HEK293T (cell line): ENCODE data around the gene FLCN.

Source experiments
- CTCF ChIA-PET: fragments of 350-600 bp; formaldehyde crosslinking; extraction: SDS; loops from one replicate; lab custom pipeline; 2021; ENCODE audit warnings: antibody characterized with exemption, inconsistent platforms; lab: Yijun Ruan, JAX
- POLR2A ChIA-PET: fragments of 350-600 bp; formaldehyde crosslinking; extraction: SDS; loops from one replicate; lab custom pipeline; 2020; ENCODE audit warnings: antibody characterized with exemption, inconsistent platforms; lab: Yijun Ruan, JAX
- DNase-seq: peaks from one replicate; pipeline ENCODE4 v3.0.0; 2012; ENCODE audit warnings: mixed read lengths; ENCODE audit errors: extremely low spot score
- ARNT ChIP-seq: fragments of 450-650 bp; IDR thresholded peaks from 2 replicates; pipeline ENCODE4 v1.6.1; 2017; ENCODE audit warnings: mild to moderate bottlenecking
- BHLHE40 ChIP-seq: fragments of 450-650 bp; IDR thresholded peaks from 2 replicates; pipeline ENCODE4 v1.6.1; 2016; ENCODE audit warnings: mild to moderate bottlenecking, moderate library complexity, borderline replicate concordance
- CTBP1 ChIP-seq: fragments of 450-650 bp; IDR thresholded peaks from 2 replicates; pipeline ENCODE4 v1.6.1; 2016; ENCODE audit warnings: borderline replicate concordance
- ELF4 ChIP-seq: fragments of 450-650 bp; IDR thresholded peaks from 2 replicates; pipeline ENCODE4 v1.6.1; 2017; ENCODE audit warnings: antibody characterized with exemption
- FOXA1 ChIP-seq: fragments of 450-650 bp; IDR thresholded peaks from 2 replicates; pipeline ENCODE4 v1.6.1; 2016; ENCODE audit warnings: mild to moderate bottlenecking
- FOXK2 ChIP-seq: fragments of 450-650 bp; IDR thresholded peaks from 2 replicates; pipeline ENCODE4 v1.6.1; 2016; ENCODE audit warnings: mild to moderate bottlenecking
- FOXM1 ChIP-seq: fragments of 450-650 bp; IDR thresholded peaks from 2 replicates; pipeline ENCODE4 v1.6.1; 2017; ENCODE audit warnings: mild to moderate bottlenecking, borderline replicate concordance
- HDGF ChIP-seq: fragments of 450-650 bp; IDR thresholded peaks from 2 replicates; pipeline ENCODE4 v1.6.1; 2017; ENCODE audit warnings: antibody characterized with exemption, borderline replicate concordance
- L3MBTL2 ChIP-seq: fragments of 450-650 bp; conservative IDR thresholded peaks from 2 replicates; pipeline ENCODE4 v1.6.1; 2016; ENCODE audit warnings: mild to moderate bottlenecking
- LEF1 ChIP-seq: fragments of 450-650 bp; IDR thresholded peaks from 2 replicates; pipeline ENCODE4 v1.6.1; 2017; ENCODE audit warnings: mild to moderate bottlenecking, borderline replicate concordance
- NFRKB ChIP-seq: fragments of 450-650 bp; IDR thresholded peaks from 2 replicates; pipeline ENCODE4 v1.6.1; 2016; ENCODE audit warnings: mild to moderate bottlenecking, moderate library complexity
- PKNOX1 ChIP-seq: fragments of 450-650 bp; IDR thresholded peaks from 2 replicates; pipeline ENCODE4 v1.6.1; 2016
- SP1 ChIP-seq: fragments of 450-650 bp; IDR thresholded peaks from 2 replicates; pipeline ENCODE4 v1.6.1; 2017
- SUZ12 ChIP-seq: fragments of 450-650 bp; IDR thresholded peaks from 2 replicates; pipeline ENCODE4 v1.6.1; 2016; ENCODE audit warnings: mild to moderate bottlenecking
- TARDBP ChIP-seq: fragments of 450-650 bp; IDR thresholded peaks from 2 replicates; pipeline ENCODE4 v1.6.1; 2016
- ZNF384 ChIP-seq: fragments of 450-650 bp; IDR thresholded peaks from 2 replicates; pipeline ENCODE4 v1.6.1; 2016

FLCN gene

GRCh38 chr17:17232303-17232621, 4.7 kb downstream of the FLCN start:
- CTCF ChIA-PET = interaction anchor here (0.6 kb wide), 1 partner anchor 69 kb away, joined by 3 read pairs; no protein-coding TSS in a partner anchor
- POLR2A ChIA-PET = no interaction called here
- TF ChIP-seq SP1 (no peak), LEF1 (no peak), SUZ12 (no peak), NFRKB (no peak), HDGF (no peak), ARNT (no peak), CTBP1 (no peak), ELF4 (no peak)
- no peak for DNase-seq

- no peak for DNase-seq
- ChIA-PET POLR2A (no interaction called here), CTCF (no interaction called here)
- no peak for TF ChIP-seq NFRKB
- no peak for TF ChIP-seq FOXA1
- TF ChIP-seq TARDBP = no peak
- TF ChIP-seq PKNOX1 = no peak
- TF ChIP-seq ARNT = no peak
- no peak for TF ChIP-seq SUZ12
- no peak for TF ChIP-seq BHLHE40
- TF ChIP-seq FOXM1 = no peak
- no peak for TF ChIP-seq ELF4
- TF ChIP-seq L3MBTL2 = no peak
- TF ChIP-seq CTBP1 = no peak
- no peak for TF ChIP-seq SP1
- no peak for TF ChIP-seq ZNF384
- TF ChIP-seq FOXK2 = no peak
- no peak for TF ChIP-seq HDGF
- TF ChIP-seq LEF1 = no peak
Measured at GRCh38 chr17:17231621-17232302, 5.2 kb downstream of the FLCN start.

GRCh38 chr17:17229416-17230384, 7.3 kb downstream of the FLCN start:
- DNase-seq = no peak

GRCh38 chr17:17228521-17229279, 8.3 kb downstream of the FLCN start:
- POLR2A ChIA-PET = no interaction called here

More at GRCh38 chr17:17229416-17230384, 7.3 kb downstream of the FLCN start:
- TF ChIP-seq FOXK2 = no peak
- TF ChIP-seq NFRKB = no peak
- TF ChIP-seq PKNOX1 = no peak
- TF ChIP-seq CTBP1 = no peak
- TF ChIP-seq LEF1 = no peak
- no peak for TF ChIP-seq ZNF384
- no peak for TF ChIP-seq FOXM1
- no peak for TF ChIP-seq FOXA1
- TF ChIP-seq TARDBP = no peak
- TF ChIP-seq ELF4 = no peak
- no peak for TF ChIP-seq ARNT
- no peak for TF ChIP-seq BHLHE40
- TF ChIP-seq SUZ12 = no peak
- TF ChIP-seq HDGF = no peak
- no peak for TF ChIP-seq SP1
- no peak for TF ChIP-seq L3MBTL2
- ChIA-PET POLR2A (no interaction called here), CTCF (no interaction called here)

GRCh38 chr17:17227608-17228520, 9.1 kb downstream of the FLCN start:
- TF ChIP-seq NFRKB = no peak
- TF ChIP-seq ARNT = no peak
- TF ChIP-seq TARDBP = no peak
- TF ChIP-seq PKNOX1 = no peak
- no peak for TF ChIP-seq SUZ12
- TF ChIP-seq LEF1 = no peak
- no peak for TF ChIP-seq ZNF384
- TF ChIP-seq ELF4 = no peak
- TF ChIP-seq CTBP1 = no peak
- TF ChIP-seq HDGF = no peak
- no peak for TF ChIP-seq L3MBTL2
- TF ChIP-seq BHLHE40 = no peak
- TF ChIP-seq FOXA1 = no peak
- no peak for TF ChIP-seq SP1
- no peak for TF ChIP-seq FOXM1
- TF ChIP-seq FOXK2 = no peak
- POLR2A ChIA-PET = no interaction called here
- DNase-seq = no peak
- CTCF ChIA-PET = no interaction called here

More at GRCh38 chr17:17228521-17229279, 8.3 kb downstream of the FLCN start:
- no peak for DNase-seq
- TF ChIP-seq ELF4 (no peak), SUZ12 (no peak), L3MBTL2 (no peak), SP1 (no peak), BHLHE40 (no peak), ARNT (no peak), FOXK2 (no peak)
- CTCF ChIA-PET = no interaction called here
